ENCODE measurements around the gene XPNPEP1. TPM values are rescaled to one million over a fixed set of nuclear protein-coding genes. Genes with fewer than 3 reads are reported as not detected.

Gene XPNPEP1
- polyA plus RNA-seq, 1 of the 3 experiments (the other 2 are of a cell fraction), result 167 TPM

GRCh38 chr10:109964318-109964717 lies 41.0 kb upstream of the XPNPEP1 start:
- H3F3A ChIP-seq (replicated peaks; ENCODE audit: insufficient read depth), result peaks cover 25% of the 10 kb centered on the region
- whole genome bisulfite sequencing (ENCODE audit: low lambda C conversion rate), result 95% methylated on average over 10 of the region's 10 CpGs
- no peak overlapping the region for H3K4me2 ChIP-seq
- no peak overlapping the region for H3K9ac ChIP-seq
- no peak for TF ChIP-seq NRF1 (IDR thresholded peaks at IDR 0.05; ENCODE audit: low read depth, low read length)
- no peak for TF ChIP-seq GATA2 (CRISPR knock-in tag; IDR thresholded peaks at IDR 0.05)
- no peak for TF ChIP-seq YY1 (IDR thresholded peaks at IDR 0.05; ENCODE audit: low read depth)
- no peak for TF ChIP-seq RFX5 (IDR thresholded peaks at IDR 0.05; ENCODE audit: low read length)
- TF ChIP-seq FOSL2 (IDR thresholded peaks at IDR 0.05; ENCODE audit: borderline replicate concordance, low read depth), result no peak
- no peak for TF ChIP-seq POLR2AphosphoS5 (IDR thresholded peaks at IDR 0.05; ENCODE audit: low read depth, low read length)
- TF ChIP-seq RXRA (IDR thresholded peaks at IDR 0.05; ENCODE audit: borderline replicate concordance, low read depth), result no peak
- TF ChIP-seq REST (IDR thresholded peaks at IDR 0.05; ENCODE audit: low read depth, low read length), result no peak
- no peaks in the 10 kb centered on the region for H3K79me2 ChIP-seq (ENCODE audit: insufficient read depth)
- no peaks in the 10 kb centered on the region for H3K9me3 ChIP-seq
- ChIA-PET POLR2A (no interaction called here), CTCF (interaction anchor here (1.1 to 1.9 kb wide), 2 partner anchors 42 to 80 kb away, joined by 3 to 8 read pairs; no protein-coding TSS in a partner anchor)
- peak overlapping the region in 1 of 2 experiments; percentile 90; a peak in 3 of 4 replicates for H3K27ac ChIP-seq (ENCODE audit: low read depth in 2 of 2, low read length in 1 of 2)
- no peak overlapping the region for H3K4me3 ChIP-seq (ENCODE audit: low read depth in 2 of 2, low read length in 1 of 2)
- no peaks in the 10 kb centered on the region for H3K27me3 ChIP-seq (ENCODE audit: insufficient read depth)
- H3K4me1 ChIP-seq (ENCODE audit: control insufficient read depth in 1 of 2, insufficient read depth in 2 of 2, low read depth in 1 of 2, low read length in 1 of 2), result peaks cover 41 to 64% of the 10 kb centered on the region in 2 experiments
- no peaks in the 10 kb centered on the region for H4K20me1 ChIP-seq (ENCODE audit: insufficient read depth)
- H2AFZ ChIP-seq (ENCODE audit: low read depth), result no peak overlapping the region
- no peaks in the 10 kb centered on the region for H3K36me3 ChIP-seq (replicated peaks in 1 of 2; ENCODE audit: control insufficient read depth in 1 of 2, insufficient read depth in 2 of 2, low read length in 1 of 2)
- no peaks in the 10 kb centered on the region for H3K9me2 ChIP-seq
- no peak for DNase-seq

- no peaks in the 10 kb centered on the region for H3K9me2 ChIP-seq
- H3F3A ChIP-seq (replicated peaks; ENCODE audit: insufficient read depth), result peaks cover 25% of the 10 kb centered on the region
- ChIA-PET POLR2A (no interaction called here), CTCF (interaction anchor here (1.9 kb wide), 1 partner anchor 79 kb away, joined by 8 read pairs; no protein-coding TSS in a partner anchor)
- H3K27me3 ChIP-seq (ENCODE audit: insufficient read depth), result no peaks in the 10 kb centered on the region
- no peak overlapping the region for H3K4me3 ChIP-seq (ENCODE audit: low read depth in 2 of 2, low read length in 1 of 2)
- no peaks in the 10 kb centered on the region for H3K9me3 ChIP-seq
- no peak overlapping the region for H3K9ac ChIP-seq
- no peaks in the 10 kb centered on the region for H3K79me2 ChIP-seq (ENCODE audit: insufficient read depth)
- no peak overlapping the region for H2AFZ ChIP-seq (ENCODE audit: low read depth)
- 21% methylated on average over 5 of the region's 5 CpGs for WGBS (ENCODE audit: low lambda C conversion rate)
- no peaks in the 10 kb centered on the region for H4K20me1 ChIP-seq (ENCODE audit: insufficient read depth)
- H3K36me3 ChIP-seq (replicated peaks in 1 of 2; ENCODE audit: control insufficient read depth in 1 of 2, insufficient read depth in 2 of 2, low read length in 1 of 2), result no peaks in the 10 kb centered on the region
- H3K4me1 ChIP-seq (ENCODE audit: control insufficient read depth in 1 of 2, insufficient read depth in 2 of 2, low read depth in 1 of 2, low read length in 1 of 2), result peaks cover 41 to 58% of the 10 kb centered on the region in 2 experiments
- DNase-seq, result peak; percentile 62
- peak overlapping the region; percentile 0; the same call in 1 of the 2 replicates for H3K4me2 ChIP-seq
- H3K27ac ChIP-seq (ENCODE audit: low read depth in 2 of 2, low read length in 1 of 2), result peak overlapping the region; percentile 41 to 90
- TF ChIP-seq RAD21 (IDR thresholded peaks at IDR 0.05; ENCODE audit: low read length), result peak; percentile 41; the same call in 1 of the 2 replicates
- no peak for TF ChIP-seq IRF3 (IDR thresholded peaks at IDR 0.05; ENCODE audit: low read depth, low read length)
- TF ChIP-seq RCOR1 (IDR thresholded peaks at IDR 0.05; ENCODE audit: low read length), result peak; percentile 85
- TF ChIP-seq MAX (IDR thresholded peaks at IDR 0.05; ENCODE audit: low read depth), result no peak
- peak; percentile 62 for TF ChIP-seq CHD2 (IDR thresholded peaks at IDR 0.05; ENCODE audit: low read length, partially characterized antibody)
- TF ChIP-seq EP300 (IDR thresholded peaks at IDR 0.05; ENCODE audit: borderline replicate concordance in 1 of 2, low read depth in 1 of 2, low read length in 1 of 2), result peak in 1 of 2 experiments; percentile 87; a peak in 1 of 4 replicates
- TF ChIP-seq RFX5 (IDR thresholded peaks at IDR 0.05; ENCODE audit: low read length), result no peak
- no peak for TF ChIP-seq SIN3A (IDR thresholded peaks at IDR 0.05; ENCODE audit: borderline replicate concordance, low read depth, low read length)
- no peak for TF ChIP-seq SMC3 (IDR thresholded peaks at IDR 0.05; ENCODE audit: low read depth, low read length)
- peak; percentile 24; the same call in 1 of the 2 replicates for TF ChIP-seq PBX3 (IDR thresholded peaks at IDR 0.05)
- no peak for TF ChIP-seq MEF2A (IDR thresholded peaks at IDR 0.05; ENCODE audit: borderline replicate concordance, low read depth)
- TF ChIP-seq MXI1 (IDR thresholded peaks at IDR 0.05; ENCODE audit: low read depth, low read length), result no peak
- peak; percentile 78; the same call in 1 of the 2 replicates for TF ChIP-seq FOXJ3 (CRISPR knock-in tag; IDR thresholded peaks at IDR 0.05)
- TF ChIP-seq POLR2AphosphoS5 (IDR thresholded peaks at IDR 0.05; ENCODE audit: low read depth, low read length), result peak; percentile 41; the same call in 1 of the 2 replicates
- TF ChIP-seq USF1 (IDR thresholded peaks at IDR 0.05; ENCODE audit: borderline replicate concordance, low read depth), result no peak
- peak; percentile 88 for TF ChIP-seq GATA2 (CRISPR knock-in tag; IDR thresholded peaks at IDR 0.05)
- TF ChIP-seq NFIC (IDR thresholded peaks at IDR 0.05; ENCODE audit: borderline replicate concordance), result no peak
Observed at GRCh38 chr10:109963439-109963838, 40.1 kb upstream of the XPNPEP1 start.

Measured in SK-N-SH (cell line).